GM19043 (cell line): Measurements from ENCODE around the gene NLGN4X.
"Not testable (repeated sequence)": the region's sequence is repeated elsewhere in the genome, so short reads cannot be mapped to it uniquely, and the experiment has no call there.

Experiments used
- ATAC-seq: cut with Tn5 transposase; IDR thresholded peaks from one replicate; pipeline ENCODE4 v1.9.1; 2021; ENCODE audit warnings: low read depth; ENCODE audit not compliant: unreplicated experiment

NLGN4X gene

GRCh38 chrX:5903586-5904190 is 325.0 kb downstream of the NLGN4X start:
- not testable (repeated sequence) for ATAC-seq

GRCh38 chrX:5898463-5898862 is 330.2 kb downstream of the NLGN4X start:
- ATAC-seq: no peak

GRCh38 chrX:5891378-5891777 is 337.3 kb downstream of the NLGN4X start:
- no peak for ATAC-seq

- ATAC-seq: no peak
Measured at GRCh38 chrX:5876984-5877596, 351.6 kb downstream of the NLGN4X start.

GRCh38 chrX:5870238-5870637 is 358.4 kb downstream of the NLGN4X start:
- ATAC-seq: no peak

GRCh38 chrX:5869786-5870185 is 358.9 kb downstream of the NLGN4X start:
- no peak for ATAC-seq

- ATAC-seq: no peak
Measured at GRCh38 chrX:5867778-5868177, 360.9 kb downstream of the NLGN4X start.

GRCh38 chrX:5857232-5857631 is 371.4 kb downstream of the NLGN4X start:
- ATAC-seq: no peak

- ATAC-seq: no peak
Measured at GRCh38 chrX:5852941-5853340, 375.7 kb downstream of the NLGN4X start.

- no peak for ATAC-seq
Measured at GRCh38 chrX:5842601-5843000, 386.1 kb downstream of the NLGN4X start.
